Measurements from ENCODE around the gene TRDMT1.

DNA sequence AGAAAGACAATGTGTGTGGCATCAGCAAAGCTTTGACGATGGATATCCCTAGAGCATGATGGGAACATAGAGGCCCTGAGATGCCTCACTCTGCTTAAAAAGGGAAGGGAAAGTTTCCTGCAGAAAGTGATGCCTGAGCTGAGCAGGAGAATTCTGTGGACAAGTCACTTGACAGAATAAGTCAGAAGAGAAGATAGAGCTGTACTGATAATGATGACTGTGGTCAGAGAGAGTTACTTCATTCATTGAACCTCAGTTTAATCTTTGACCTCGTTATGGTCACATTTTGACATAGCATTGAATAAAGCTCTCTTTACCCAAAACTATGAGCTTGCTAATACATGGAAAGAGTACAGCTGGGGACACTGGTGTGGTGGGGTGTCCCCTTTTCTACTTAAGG lies 79.4 kb downstream of the TRDMT1 start:
- TF ChIP-seq, protein P1, sequence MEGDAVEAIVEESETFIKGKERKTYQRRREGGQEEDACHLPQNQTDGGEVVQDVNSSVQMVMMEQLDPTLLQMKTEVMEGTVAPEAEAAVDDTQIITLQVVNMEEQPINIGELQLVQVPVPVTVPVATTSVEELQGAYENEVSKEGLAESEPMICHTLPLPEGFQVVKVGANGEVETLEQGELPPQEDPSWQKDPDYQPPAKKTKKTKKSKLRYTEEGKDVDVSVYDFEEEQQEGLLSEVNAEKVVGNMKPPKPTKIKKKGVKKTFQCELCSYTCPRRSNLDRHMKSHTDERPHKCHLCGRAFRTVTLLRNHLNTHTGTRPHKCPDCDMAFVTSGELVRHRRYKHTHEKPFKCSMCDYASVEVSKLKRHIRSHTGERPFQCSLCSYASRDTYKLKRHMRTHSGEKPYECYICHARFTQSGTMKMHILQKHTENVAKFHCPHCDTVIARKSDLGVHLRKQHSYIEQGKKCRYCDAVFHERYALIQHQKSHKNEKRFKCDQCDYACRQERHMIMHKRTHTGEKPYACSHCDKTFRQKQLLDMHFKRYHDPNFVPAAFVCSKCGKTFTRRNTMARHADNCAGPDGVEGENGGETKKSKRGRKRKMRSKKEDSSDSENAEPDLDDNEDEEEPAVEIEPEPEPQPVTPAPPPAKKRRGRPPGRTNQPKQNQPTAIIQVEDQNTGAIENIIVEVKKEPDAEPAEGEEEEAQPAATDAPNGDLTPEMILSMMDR (conservative IDR thresholded peaks at IDR 0.05 in 1 of 2, IDR thresholded peaks at IDR 0.05 in 1 of 2; ENCODE audit: low read depth in 1 of 2, low read length in 2 of 2) = no peak
- TF ChIP-seq EZH2 (IDR thresholded peaks at IDR 0.05; ENCODE audit: low read length, missing control alignments) = no peak
